ENCODE data around the gene SYNJ1.

The SYNJ1 gene

DNA sequence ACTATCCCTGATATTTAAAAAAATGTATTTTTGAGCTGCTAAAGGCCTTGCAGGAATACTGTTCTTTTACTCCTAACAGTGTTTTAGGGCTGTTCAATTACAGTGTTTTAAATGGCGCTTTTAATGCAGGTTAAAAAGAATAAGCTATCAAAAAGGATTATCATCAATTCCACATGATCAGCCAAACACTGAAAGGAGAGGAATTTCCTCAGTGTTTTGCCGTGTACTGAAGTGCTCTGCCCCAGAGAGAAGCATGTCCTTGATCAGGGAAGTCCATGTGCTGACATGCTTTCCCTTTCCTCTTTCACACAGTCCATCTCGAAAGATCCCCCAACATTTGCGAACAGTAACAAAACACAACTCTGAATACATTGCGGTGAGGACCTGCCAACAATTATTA lies 119.0 kb downstream of the SYNJ1 start:
- no peak for DNase-seq

DNA sequence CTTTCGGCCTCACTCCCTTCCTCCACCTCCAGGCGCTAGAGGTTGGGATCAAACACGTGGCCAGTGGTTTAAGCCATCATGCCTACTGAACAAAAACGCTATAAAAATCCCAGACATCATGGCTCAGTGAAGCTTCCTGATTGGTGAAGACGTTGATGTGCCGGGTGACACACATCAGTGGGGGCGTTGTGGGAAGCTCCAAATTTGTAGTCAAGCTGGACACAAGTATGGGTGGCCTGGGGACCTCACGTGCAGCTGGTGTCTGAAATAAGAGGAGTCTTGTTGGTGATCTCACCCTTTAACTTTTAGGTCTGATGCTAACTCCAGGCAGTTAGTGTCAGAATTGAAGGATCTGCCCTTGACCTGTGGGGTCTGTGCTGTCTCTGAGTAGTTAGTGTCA lies 122.3 kb downstream of the SYNJ1 start:
- no peak for DNase-seq

DNA sequence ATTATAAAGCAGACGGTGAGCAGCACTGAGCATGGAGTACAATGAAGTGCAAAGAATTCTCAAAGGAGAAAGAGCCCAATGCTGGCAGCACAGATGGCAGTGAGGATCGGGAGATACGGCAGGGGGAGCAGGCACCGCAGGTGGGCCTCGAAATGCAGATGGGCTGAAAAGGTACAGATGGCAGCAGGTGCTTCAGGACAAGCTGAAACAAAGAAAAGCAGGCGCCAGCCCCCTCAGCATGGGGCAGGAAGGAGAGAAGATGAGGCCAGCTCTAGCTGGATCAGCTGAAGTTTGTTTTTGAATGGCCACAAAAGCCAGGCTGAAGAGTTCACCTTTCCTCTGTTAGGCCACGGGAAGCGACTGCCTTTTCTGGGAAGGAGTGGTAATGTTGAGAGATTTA lies 123.3 kb downstream of the SYNJ1 start:
- no peak for DNase-seq

DNA sequence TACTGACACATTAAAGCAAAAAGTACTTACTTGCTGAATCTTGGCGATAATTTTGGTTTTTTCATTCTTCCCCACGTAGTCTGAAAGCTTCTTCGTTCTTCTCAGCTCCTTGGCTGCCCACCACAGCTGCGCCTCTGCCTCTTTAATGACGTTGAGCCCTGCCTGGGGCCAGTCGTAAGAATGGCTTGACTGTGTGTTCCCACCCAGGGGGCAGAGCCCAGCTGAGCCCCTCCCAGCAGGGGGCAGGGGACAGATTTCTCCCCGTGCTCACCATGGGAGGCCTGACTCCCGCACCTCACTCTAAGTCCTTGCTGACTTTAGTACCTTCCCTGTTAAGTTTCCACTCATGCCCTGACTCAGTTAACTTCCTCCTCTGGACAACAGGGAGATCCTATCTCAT lies 124.7 kb downstream of the SYNJ1 start:
- DNase-seq, result no peak

DNA sequence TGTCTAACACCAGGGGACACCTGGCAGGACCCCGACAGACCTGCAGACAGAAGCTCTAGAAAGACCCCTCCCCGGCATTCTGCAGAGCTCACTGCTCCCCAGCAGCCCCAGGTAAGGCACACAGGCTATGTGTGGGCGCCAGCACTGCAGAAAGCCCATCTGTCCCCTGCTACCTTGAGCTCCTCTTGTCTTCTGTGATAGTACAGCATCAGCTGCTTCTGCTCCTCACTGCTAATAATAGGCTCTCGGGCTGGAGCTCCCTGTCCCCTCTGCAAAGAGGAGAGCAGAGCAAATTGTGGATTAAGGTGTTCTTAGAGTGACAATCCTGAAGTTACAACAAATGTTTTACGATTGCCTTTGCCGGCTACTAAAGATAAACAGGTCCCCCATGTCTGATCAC lies 125.7 kb downstream of the SYNJ1 start:
- no peak for DNase-seq

DNA sequence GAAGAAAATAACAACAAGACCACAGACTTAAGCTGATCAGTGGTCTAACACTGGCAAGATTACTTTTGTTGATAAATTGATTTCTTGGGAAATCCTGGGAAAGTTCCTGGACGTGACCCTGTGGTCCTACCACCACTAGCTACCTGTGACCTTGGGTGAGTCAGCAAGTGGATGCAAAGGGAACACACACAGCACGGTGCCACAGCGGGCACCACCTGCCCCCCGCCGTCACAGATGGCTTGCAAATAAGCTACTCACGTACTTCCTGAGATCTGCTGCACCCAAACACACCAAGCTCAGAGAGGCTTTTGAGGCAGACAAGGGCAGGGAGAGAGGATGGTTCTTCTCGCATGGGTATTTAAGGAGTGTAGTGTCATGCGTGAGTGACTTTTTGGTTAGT lies 128.3 kb downstream of the SYNJ1 start:
- DNase-seq, result no peak

DNA sequence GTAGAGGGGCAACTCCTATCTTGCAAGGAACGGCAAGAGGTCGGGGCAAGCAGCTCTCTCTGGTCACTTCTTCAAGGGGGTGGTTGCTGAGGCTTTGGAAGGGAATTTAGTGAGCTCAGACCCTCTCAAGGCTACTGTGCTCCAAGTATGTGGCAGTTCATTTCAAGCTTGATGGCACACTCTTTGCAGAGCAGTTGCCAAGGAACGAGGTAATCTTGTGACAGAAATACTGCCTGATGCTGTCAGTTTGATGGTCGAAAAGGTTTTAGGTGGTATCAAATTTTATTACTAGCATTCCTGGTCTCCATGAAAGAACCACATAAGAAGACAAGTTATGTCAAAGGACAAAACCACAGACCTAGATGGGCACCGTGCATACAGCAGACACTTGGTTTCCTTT lies 128.7 kb downstream of the SYNJ1 start:
- no peak for DNase-seq

DNA sequence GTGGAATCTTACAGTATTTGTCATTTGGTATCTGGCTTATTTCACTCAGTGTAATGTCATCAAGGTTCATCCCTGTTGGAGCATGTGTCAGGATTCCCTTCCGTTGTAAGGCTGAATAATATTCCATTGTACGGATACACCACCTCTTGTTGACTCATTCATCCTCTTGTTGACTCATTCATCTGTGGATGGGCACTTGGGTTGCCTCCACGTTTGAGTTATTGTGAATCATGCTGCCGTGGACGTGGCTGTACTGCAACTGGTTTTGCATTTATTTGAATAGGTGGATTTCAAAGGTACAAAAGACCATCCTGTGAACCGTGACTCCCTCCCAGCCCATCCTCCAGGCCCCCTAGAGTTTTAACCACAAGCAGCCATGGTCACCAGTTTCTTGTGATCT lies 130.6 kb downstream of the SYNJ1 start:
- no peak for DNase-seq

DNA sequence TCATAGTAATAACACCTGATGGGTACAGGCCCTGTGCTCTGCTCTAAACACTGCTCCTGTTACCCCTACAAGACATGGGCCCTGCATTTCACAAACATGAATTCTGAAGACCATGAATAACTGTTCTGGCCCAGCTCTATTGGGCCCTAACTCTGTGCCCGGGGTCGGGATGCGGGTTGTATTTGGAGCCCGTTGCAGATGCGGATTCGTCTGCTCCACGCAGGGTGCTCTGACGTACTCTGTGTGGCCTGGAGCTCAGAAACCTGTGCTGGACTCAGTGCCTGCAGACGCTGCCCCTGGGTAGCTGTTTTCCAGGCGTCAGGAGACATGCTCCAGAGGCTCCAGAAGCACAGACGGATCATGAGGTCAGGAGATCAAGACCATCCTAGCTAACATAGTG lies 132.4 kb downstream of the SYNJ1 start:
- no peak for DNase-seq

DNA sequence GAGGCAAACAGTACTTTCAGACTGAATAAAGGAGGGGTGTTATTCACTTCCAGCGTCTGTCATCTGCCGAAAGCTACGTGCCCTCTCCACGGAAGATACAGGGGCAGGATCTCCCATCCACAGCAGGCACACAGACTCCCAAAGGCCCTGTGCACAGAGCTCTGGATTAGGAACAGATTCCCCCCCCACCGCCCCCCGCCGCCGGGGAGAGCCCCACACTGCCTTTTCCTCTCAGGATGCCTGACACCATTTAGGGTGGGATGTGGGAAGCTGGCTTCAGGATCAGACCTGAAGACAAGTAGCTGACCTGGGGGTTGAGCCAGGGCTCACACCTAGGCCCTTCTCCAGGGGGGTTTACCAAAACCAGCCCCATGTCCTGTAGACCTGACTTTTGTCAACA lies 134.1 kb downstream of the SYNJ1 start:
- no peak for DNase-seq

DNA sequence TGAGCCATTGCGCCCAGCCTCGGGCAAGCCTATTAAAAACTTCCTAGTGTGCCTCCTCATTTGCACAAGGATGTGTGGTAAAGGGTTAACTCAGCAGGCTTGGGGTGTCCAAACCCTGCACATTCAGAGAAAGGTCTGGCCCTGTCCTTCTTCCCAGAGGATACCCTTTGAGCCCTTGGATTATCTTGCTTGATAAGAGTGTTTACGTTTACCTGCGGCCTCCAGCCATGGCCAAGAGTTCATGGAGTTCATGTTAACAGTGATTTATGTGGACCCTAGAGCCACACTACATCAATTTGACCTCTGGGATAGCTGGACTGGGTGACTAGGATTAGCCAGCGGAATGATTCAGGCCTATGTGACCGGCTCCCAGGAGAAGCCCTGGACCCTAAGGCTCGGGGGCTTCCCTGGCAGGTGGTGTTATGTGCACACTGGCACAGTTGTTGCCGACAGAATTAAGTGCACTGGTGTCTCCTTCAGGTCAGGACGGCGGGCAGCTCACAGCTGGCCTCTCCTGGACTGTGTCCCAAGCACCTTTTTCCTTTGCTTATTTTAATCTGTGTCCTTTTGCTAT lies 134.8 kb downstream of the SYNJ1 start:
- DNase-seq, result no peak

DNA sequence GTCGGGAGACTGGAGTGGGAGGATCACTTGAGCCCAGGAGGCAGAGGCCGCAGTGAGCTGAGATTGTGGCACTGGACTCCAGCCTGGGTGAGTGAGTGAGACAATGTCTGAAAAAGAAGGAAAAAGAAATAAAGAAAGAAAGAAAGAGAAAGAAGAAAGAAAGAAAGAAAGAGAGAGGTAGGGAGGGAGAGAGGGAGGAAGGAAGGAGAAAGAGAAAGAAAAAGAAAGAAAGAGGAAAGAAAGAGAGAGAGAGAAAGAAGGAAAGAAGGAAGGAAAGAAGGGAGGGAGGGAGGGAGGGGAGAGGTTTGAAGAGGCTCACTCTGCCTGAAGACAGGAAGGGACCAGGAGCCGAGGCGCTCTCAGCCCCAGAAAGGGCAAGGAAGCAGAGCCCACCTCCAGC lies 137.7 kb downstream of the SYNJ1 start:
- DNase-seq, result no peak

DNA sequence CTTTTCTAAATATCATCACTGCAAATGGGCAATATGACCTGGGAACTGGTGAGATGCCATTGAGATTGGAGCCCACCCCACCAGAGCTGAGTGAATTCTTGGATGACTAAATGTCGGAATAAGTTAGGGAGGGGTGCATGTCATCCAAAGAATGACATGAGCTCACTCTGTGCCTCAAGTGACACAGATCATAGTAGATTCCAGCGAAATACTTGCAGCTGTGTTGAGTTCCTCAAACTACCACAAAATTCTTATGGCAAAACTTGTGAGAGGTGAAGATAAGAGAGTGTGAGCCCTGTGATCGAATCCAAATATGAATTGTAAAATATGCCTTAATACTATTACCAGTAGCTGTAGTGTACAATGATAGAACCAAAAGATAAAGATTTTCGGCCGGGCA lies 140.2 kb downstream of the SYNJ1 start:
- DNase-seq, result no peak

DNA sequence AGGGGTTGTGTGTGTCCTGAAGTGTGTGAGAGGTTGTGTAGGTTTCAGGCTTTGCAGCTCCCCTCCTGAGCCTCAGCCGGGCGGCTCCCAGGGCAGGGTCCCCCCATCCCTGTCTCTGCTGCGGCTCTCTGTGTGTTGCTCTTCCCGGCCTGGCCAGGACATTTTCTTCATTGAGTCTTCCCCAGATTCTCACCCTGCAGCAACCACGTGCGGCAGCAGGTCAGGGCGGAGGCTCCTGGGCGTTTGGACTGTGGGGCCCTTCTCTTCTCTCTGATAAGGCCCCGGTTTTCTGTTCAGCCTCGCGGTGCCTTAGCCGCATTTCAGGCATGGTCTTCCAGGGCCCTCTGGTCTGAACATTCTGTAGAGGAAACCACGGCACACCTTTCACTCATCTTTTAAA lies 140.7 kb downstream of the SYNJ1 start:
- no peak for DNase-seq

DNA sequence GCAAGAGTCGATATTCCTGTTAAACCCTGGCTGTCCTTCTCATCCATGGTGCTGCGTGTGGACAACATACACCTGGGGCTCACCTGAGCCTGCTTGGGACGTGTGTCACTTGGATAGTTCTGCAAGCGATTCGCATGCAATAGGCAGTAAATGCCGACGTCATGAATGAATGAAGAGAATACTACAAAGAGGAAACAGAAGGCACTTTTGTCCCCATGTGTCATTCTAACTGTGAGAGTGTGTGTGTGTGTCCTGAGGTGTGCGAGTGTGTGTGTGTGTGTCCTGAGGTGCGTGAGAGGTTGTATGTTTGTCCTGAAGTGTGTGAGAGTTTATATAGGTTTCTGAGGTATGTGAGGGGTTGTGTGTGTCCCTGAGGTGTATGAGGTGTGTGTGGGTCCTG lies 141.8 kb downstream of the SYNJ1 start:
- no peak for DNase-seq

DNA sequence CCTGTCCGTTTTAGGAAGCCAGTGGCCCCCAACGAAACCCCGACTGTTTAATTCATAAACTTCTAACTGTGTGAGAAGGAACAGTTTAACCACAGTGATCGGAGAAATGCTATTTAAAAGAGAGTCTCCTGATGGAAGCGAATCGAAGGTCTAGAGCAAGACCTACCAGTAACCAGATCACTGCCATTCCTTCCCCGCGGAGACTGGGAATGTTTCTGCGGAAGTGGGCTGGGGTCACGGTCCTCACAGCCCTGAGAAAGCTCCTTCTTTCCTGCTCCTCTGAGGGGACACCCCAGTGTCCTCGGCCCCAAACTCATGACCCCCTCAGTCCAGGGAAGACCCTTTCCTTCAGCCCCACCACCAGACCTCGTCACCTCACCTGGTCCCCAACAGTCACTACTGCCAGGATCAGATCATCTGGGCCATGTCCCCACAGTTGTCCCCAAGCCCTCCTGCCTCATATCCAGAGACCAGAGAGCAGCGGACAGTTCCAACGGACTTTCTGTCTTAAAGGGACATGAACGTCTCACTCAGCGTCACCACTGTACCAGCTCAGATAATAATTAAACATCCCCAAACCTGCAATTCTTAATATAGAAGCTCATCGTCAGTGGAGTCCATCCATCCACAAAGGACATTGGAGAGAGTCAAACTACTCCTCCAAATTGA lies 142.6 kb downstream of the SYNJ1 start, which contains the start of gene TCP10L:
Gene TCP10L, minus strand, starts transcription at position 482 of the 669 bp plus-strand sequence. CDS start 1,219 bp downstream, outside the sequence.
- DNase-seq, result no peak

DNA sequence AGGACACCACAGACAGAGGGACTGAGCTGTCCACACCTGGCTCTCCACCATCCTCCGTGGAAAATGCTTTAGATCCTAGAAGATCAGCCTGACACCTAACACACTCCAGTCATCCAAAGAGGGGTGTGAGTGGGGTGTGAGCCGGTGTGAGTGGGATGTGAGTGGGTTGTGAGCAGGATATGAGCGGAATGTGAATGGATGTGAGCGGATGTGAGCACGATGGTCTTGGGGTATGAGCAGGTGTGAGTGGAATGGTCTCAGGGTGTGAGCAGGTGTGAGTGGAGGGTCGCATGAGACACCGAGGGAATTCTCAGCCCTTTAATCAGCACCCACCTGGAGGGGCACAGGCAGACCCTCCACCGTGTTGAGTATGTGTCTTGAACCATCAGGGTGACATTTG lies 143.3 kb downstream of the SYNJ1 start:
- no peak for DNase-seq

DNA sequence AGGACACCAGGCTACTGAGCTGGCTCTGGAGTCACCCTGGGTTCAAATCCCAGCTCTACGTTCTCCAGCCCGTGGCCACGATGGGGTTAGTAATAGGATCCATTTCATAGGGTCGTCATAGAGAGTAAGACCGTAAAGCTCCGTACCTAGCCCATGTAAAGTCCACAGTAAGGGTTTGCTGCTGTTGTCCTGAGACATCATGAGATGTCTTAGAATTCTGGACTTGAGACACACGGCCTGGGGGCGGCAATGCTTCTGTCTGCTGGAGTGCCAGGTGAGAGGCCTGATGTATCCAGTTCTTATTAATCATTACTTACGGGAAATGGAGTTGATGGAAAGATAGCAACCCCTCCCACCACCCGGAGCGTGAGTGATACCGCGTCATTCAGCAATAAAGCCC lies 146.1 kb downstream of the SYNJ1 start:
- DNase-seq, result no peak

DNA sequence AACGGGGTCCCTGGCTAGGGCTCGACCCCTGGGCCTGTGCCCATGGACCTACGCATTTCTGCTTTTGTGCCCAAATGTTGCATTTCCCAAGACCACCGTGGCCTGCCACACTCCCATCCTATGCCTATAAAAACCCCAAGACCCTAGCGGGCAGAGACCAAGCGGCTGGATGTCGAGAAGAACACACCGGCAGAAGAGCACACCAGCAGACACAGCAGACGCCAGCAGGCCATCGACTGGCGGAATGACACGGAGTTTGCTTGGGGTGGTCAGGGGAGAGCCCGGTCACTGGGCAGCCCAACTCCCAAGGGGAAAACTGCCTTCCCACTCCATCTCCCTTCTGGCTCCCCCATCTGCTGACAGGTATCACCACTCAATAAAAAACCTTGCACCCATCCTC lies 146.9 kb downstream of the SYNJ1 start:
- no peak for DNase-seq

All from CD4-positive, alpha-beta T cell treated with Interleukin-12 subunit alpha and Interleukin-12 subunit beta, for 1 hour (primary cell).